Activated gamma-delta T cell (primary cell): ENCODE results near the gene DUSP12.

Source experiments
- DNase-seq: peaks from one replicate; lab custom pipeline; 2025; lab: John Stamatoyannopoulos, UW

DUSP12 gene

GRCh38 chr1:161770250-161770649, 20.7 kb downstream of the DUSP12 start:
- no peak for DNase-seq

- no peak for DNase-seq
Measured at GRCh38 chr1:161771161-161771560, 21.6 kb downstream of the DUSP12 start.

GRCh38 chr1:161771973-161772372, 22.4 kb downstream of the DUSP12 start:
- no peak for DNase-seq

- DNase-seq, result no peak
Measured at GRCh38 chr1:161772397-161772796, 22.8 kb downstream of the DUSP12 start.

- DNase-seq, result no peak
Measured at GRCh38 chr1:161773791-161774190, 24.2 kb downstream of the DUSP12 start.

GRCh38 chr1:161777261-161777660, 27.7 kb downstream of the DUSP12 start:
- no peak for DNase-seq

GRCh38 chr1:161778522-161778921, 28.9 kb downstream of the DUSP12 start:
- no peak for DNase-seq

- no peak for DNase-seq
Measured at GRCh38 chr1:161779393-161779792, 29.8 kb downstream of the DUSP12 start.

- DNase-seq, result no peak
Measured at GRCh38 chr1:161781995-161782394, 32.4 kb downstream of the DUSP12 start.

- DNase-seq, result no peak
Measured at GRCh38 chr1:161782886-161783285, 33.3 kb downstream of the DUSP12 start.

- DNase-seq, result no peak
Measured at GRCh38 chr1:161784968-161785367, 35.4 kb downstream of the DUSP12 start.

GRCh38 chr1:161787355-161787754, 37.8 kb downstream of the DUSP12 start:
- DNase-seq, result no peak

- DNase-seq, result no peak
Measured at GRCh38 chr1:161790587-161791317, 41.2 kb downstream of the DUSP12 start.

- no peak for DNase-seq
Measured at GRCh38 chr1:161791904-161792655, 42.5 kb downstream of the DUSP12 start.

GRCh38 chr1:161792740-161793139, 43.2 kb downstream of the DUSP12 start:
- DNase-seq, result no peak

- DNase-seq, result no peak
Measured at GRCh38 chr1:161799792-161800191, 50.2 kb downstream of the DUSP12 start.

- no peak for DNase-seq
Measured at GRCh38 chr1:161801955-161802354, 52.4 kb downstream of the DUSP12 start.

GRCh38 chr1:161803181-161803580, 53.6 kb downstream of the DUSP12 start:
- no peak for DNase-seq

- DNase-seq, result no peak
Measured at GRCh38 chr1:161805399-161806197, 56.0 kb downstream of the DUSP12 start.
